Breast epithelium (tissue), 3 donors: ENCODE measurements around the gene DNASE1.

ENCODE experiments used
- POLR2AphosphoS5 ChIP-seq, 3 donors: sonication (generic); formaldehyde crosslinking; IDR thresholded peaks; one replicate each; pipeline ENCODE4 v1.6.1; 2017; ENCODE audit warnings: antibody characterized with exemption in 3 of 3
- TF ChIP-seq, protein P1 (sequence below), 3 donors: fragments of 450-650 bp; IDR thresholded peaks; one replicate each; pipeline ENCODE4 v1.5.1; 2016 to 2017; ENCODE audit warnings: antibody characterized with exemption in 3 of 3, mild to moderate bottlenecking in 3 of 3, moderate library complexity in 3 of 3

- TF ChIP-seq, protein P1, sequence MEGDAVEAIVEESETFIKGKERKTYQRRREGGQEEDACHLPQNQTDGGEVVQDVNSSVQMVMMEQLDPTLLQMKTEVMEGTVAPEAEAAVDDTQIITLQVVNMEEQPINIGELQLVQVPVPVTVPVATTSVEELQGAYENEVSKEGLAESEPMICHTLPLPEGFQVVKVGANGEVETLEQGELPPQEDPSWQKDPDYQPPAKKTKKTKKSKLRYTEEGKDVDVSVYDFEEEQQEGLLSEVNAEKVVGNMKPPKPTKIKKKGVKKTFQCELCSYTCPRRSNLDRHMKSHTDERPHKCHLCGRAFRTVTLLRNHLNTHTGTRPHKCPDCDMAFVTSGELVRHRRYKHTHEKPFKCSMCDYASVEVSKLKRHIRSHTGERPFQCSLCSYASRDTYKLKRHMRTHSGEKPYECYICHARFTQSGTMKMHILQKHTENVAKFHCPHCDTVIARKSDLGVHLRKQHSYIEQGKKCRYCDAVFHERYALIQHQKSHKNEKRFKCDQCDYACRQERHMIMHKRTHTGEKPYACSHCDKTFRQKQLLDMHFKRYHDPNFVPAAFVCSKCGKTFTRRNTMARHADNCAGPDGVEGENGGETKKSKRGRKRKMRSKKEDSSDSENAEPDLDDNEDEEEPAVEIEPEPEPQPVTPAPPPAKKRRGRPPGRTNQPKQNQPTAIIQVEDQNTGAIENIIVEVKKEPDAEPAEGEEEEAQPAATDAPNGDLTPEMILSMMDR (IDR thresholded peaks at IDR 0.05), result no peak
- no peak for TF ChIP-seq POLR2AphosphoS5 (IDR thresholded peaks at IDR 0.05)
Observed at GRCh38 chr16:3661311-3661710, 6.8 kb downstream of the DNASE1 start.
